Measurements from ENCODE around the gene MPPED2. TPM values are rescaled to one million over a fixed set of nuclear protein-coding genes. Genes with fewer than 3 reads are reported as not detected.

MPPED2 gene
- total RNA-seq, 4 donors from 2014 or later = 2.2 to 4.6 (median 3.3) TPM

DNA sequence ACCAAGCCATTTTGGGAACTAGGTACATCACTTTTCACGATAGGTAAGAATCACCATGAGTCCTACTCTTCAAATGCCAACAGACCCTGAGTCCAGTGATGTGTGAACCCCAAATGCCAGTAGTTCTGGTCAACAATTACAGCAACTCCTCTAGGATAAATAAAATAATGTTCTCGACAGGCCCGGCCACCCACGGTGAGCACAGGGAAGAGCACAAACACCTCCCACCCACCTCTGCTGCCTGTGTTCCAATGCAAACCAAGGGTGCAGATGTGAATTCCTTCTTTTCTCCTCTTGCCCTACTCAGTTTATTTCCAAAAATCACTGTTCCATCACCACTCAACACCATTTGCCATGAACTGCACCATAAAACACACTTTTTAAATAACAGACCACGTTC is 33.3 kb downstream of the MPPED2 start:
- WGBS = 86% methylated on average over 5 of the region's 5 CpGs
- TF ChIP-seq CTCF (IDR thresholded peaks at IDR 0.05) = no peak
- no peak for TF ChIP-seq EP300 (IDR thresholded peaks at IDR 0.05)
- no peak for TF ChIP-seq POLR2AphosphoS5 (IDR thresholded peaks at IDR 0.05)
- TF ChIP-seq POLR2A (IDR thresholded peaks at IDR 0.05; ENCODE audit: low read depth) = no peak
- no peaks in the 10 kb centered on the region for H3K9me3 ChIP-seq

DNA sequence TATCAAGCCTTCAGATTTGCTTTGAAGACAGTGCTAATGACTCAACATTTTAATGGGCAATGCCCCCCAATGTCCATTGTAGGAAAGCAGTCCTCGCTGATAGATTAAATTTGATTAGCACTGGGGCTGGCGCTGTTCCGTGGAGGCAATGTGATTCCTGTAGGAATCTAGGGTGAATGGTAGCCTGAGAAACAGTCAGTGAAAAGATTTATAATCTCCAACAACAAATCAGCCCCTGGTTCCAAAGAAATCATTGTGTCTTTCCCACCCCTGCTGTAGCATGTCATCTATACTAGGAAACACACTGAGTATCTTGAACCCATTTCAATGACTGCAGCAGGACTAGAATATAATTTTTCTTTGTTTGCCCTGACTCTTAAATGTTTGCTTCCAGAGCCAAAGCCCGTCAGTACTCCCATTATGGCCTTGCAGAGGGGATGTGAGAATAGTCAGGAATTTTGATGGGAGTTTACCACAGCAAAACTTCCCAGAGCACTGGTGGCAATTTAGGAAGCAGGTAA is 36.1 kb downstream of the MPPED2 start:
- intact Hi-C loops (cut with DNase I) = no loop called here
- Histone ChIP-seq H3K4me3 (no peak overlapping the region), H3K4me1 (no peaks in the 10 kb centered on the region), H3K27me3 (no peaks in the 10 kb centered on the region), H3K27ac (replicated peaks in 1 of 4) (no peak overlapping the region), H3K36me3 (no peaks in the 10 kb centered on the region), H3K9me3 (no peaks in the 10 kb centered on the region)
- 85% methylated on average over 4 of the region's 4 CpGs for WGBS
- DNase-seq (ENCODE audit: extremely low spot score) = no peak
- no peak for TF ChIP-seq POLR2A (IDR thresholded peaks at IDR 0.05; ENCODE audit: low read depth)
- TF ChIP-seq POLR2AphosphoS5 (IDR thresholded peaks at IDR 0.05) = no peak
- TF ChIP-seq EP300 (IDR thresholded peaks at IDR 0.05) = no peak
- no peak for TF ChIP-seq CTCF (IDR thresholded peaks at IDR 0.05)

More for the DNA sequence above, 33.3 kb downstream of the MPPED2 start:
- H3K27me3 ChIP-seq = no peaks in the 10 kb centered on the region
- intact Hi-C loops (cut with DNase I) = no loop called here
- no peak overlapping the region for H3K4me3 ChIP-seq
- H3K36me3 ChIP-seq = no peaks in the 10 kb centered on the region
- DNase-seq (ENCODE audit: extremely low spot score) = no peak
- H3K4me1 ChIP-seq = no peaks in the 10 kb centered on the region
- H3K27ac ChIP-seq (replicated peaks in 1 of 4) = no peak overlapping the region

GRCh38 chr11:30549565-30549964 is 36.6 kb downstream of the MPPED2 start:
- H3K4me1 ChIP-seq = no peaks in the 10 kb centered on the region
- H3K4me3 ChIP-seq = no peak overlapping the region
- intact Hi-C loops (cut with DNase I) = no loop called here
- no peaks in the 10 kb centered on the region for H3K36me3 ChIP-seq
- H3K27ac ChIP-seq (replicated peaks in 1 of 4) = no peak overlapping the region
- no peaks in the 10 kb centered on the region for H3K27me3 ChIP-seq
- DNase-seq (ENCODE audit: extremely low spot score) = no peak
- no peak for TF ChIP-seq CTCF (IDR thresholded peaks at IDR 0.05)
- no peak for TF ChIP-seq EP300 (IDR thresholded peaks at IDR 0.05)
- no peak for TF ChIP-seq POLR2AphosphoS5 (IDR thresholded peaks at IDR 0.05)
- no peak for TF ChIP-seq POLR2A (IDR thresholded peaks at IDR 0.05; ENCODE audit: low read depth)
- no peaks in the 10 kb centered on the region for H3K9me3 ChIP-seq
- 81% methylated on average over 4 of the region's 4 CpGs for WGBS

GRCh38 chr11:30546334-30546733 is 39.8 kb downstream of the MPPED2 start:
- Histone ChIP-seq H3K9me3 (no peaks in the 10 kb centered on the region), H3K36me3 (no peaks in the 10 kb centered on the region), H3K27ac (replicated peaks in 1 of 4) (no peak overlapping the region), H3K27me3 (no peaks in the 10 kb centered on the region), H3K4me1 (no peaks in the 10 kb centered on the region), H3K4me3 (no peak overlapping the region)
- WGBS = 84% methylated on average over 1 of the region's 1 CpG
- intact Hi-C loops (cut with DNase I) = no loop called here
- no peak for DNase-seq (ENCODE audit: extremely low spot score)
- TF ChIP-seq POLR2AphosphoS5 (IDR thresholded peaks at IDR 0.05) (no peak), POLR2A (IDR thresholded peaks at IDR 0.05; ENCODE audit: low read depth) (no peak), EP300 (IDR thresholded peaks at IDR 0.05) (no peak), CTCF (IDR thresholded peaks at IDR 0.05) (no peak)

- WGBS = 93% methylated on average over 5 of the region's 5 CpGs
- no peaks in the 10 kb centered on the region for H3K9me3 ChIP-seq
- H3K4me1 ChIP-seq = no peaks in the 10 kb centered on the region
- no peak overlapping the region for H3K4me3 ChIP-seq
- intact Hi-C loops (cut with DNase I) = no loop called here
- H3K27ac ChIP-seq (replicated peaks in 1 of 4) = no peak overlapping the region
- TF ChIP-seq EP300 (IDR thresholded peaks at IDR 0.05) (no peak), POLR2A (IDR thresholded peaks at IDR 0.05; ENCODE audit: low read depth) (no peak), CTCF (IDR thresholded peaks at IDR 0.05) (no peak), POLR2AphosphoS5 (IDR thresholded peaks at IDR 0.05) (no peak)
- H3K36me3 ChIP-seq = no peaks in the 10 kb centered on the region
- H3K27me3 ChIP-seq = no peaks in the 10 kb centered on the region
- DNase-seq (ENCODE audit: extremely low spot score) = no peak
These were observed 40.6 kb downstream of the MPPED2 start for GRCh38 chr11:30545507-30545906.

Measured in esophagus muscularis mucosa (tissue), 4 donors.